OCI-LY1 (cell line): ENCODE results near the gene ZNF334.

Experiments used
- EZH2 ChIP-seq: fragments of 200-600 bp; sonication (generic), shearing (Covaris generic); IDR thresholded peaks from 2 replicates; pipeline ENCODE4 v1.8.0; 2017; ENCODE audit warnings: borderline replicate concordance, mixed run types, mild to moderate bottlenecking, antibody characterized with exemption, low read length, moderate library complexity, mixed read lengths
- TF ChIP-seq, protein P1 (sequence below): fragments of 200-600 bp; sonication (generic), shearing (Covaris generic); IDR thresholded peaks from 2 replicates; pipeline ENCODE4 v1.5.1; 2017; ENCODE audit warnings: mild to moderate bottlenecking, antibody characterized with exemption, low read length, moderate library complexity, mixed read lengths

DNA sequence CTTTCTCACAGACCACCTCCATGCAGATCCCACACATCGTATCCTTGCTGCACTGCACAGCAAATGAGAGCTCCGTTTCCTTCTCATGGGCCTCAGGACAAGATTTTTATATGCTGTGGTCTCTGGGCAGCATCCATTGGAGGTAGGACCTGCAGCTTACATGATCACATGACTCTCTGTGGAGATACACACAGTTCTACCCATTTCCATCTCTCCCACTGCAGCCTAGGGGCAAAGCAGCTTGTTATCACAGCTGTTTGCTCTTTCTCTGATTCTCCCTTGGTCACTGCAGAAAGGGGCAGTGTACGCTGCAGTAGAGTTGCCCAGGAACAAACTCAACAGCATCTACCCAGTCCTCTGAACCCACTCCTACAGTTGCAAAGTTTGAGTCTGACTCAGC lies 48.9 kb downstream of the ZNF334 start:
- TF ChIP-seq, protein P1, sequence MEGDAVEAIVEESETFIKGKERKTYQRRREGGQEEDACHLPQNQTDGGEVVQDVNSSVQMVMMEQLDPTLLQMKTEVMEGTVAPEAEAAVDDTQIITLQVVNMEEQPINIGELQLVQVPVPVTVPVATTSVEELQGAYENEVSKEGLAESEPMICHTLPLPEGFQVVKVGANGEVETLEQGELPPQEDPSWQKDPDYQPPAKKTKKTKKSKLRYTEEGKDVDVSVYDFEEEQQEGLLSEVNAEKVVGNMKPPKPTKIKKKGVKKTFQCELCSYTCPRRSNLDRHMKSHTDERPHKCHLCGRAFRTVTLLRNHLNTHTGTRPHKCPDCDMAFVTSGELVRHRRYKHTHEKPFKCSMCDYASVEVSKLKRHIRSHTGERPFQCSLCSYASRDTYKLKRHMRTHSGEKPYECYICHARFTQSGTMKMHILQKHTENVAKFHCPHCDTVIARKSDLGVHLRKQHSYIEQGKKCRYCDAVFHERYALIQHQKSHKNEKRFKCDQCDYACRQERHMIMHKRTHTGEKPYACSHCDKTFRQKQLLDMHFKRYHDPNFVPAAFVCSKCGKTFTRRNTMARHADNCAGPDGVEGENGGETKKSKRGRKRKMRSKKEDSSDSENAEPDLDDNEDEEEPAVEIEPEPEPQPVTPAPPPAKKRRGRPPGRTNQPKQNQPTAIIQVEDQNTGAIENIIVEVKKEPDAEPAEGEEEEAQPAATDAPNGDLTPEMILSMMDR = no peak
- TF ChIP-seq EZH2 = no peak
